Upper lobe of left lung (tissue), 6 donors: Measurements from ENCODE around the gene LIM2. TPM values are rescaled to one million over a fixed set of nuclear protein-coding genes. Genes with fewer than 3 reads are reported as not detected.

Source experiments
- ATAC-seq, 2 donors: fragments of 200-7000 bp; cut with Tn5 transposase; one replicate each; pipeline ENCODE4 v1.9.1; 2022; ENCODE audit warnings: mild to moderate bottlenecking in 2 of 2, moderate library complexity in 2 of 2; ENCODE audit not compliant: low FRiP score in 2 of 2
- DNase-seq, 2 donors: peaks; one replicate each; pipeline ENCODE4 v3.0.0-alpha.2; 2019 to 2020
- H3K27ac ChIP-seq, 4 donors: fragments of 200-600 bp; sonication (generic); one replicate each; pipeline ENCODE4 v1.5.1; 2016 to 2019
- H3K27me3 ChIP-seq, 4 donors: fragments of 200-600 bp; sonication (generic); one replicate each; pipeline ENCODE4 v1.5.1; 2017 to 2019
- H3K36me3 ChIP-seq, 4 donors: fragments of 200-600 bp; sonication (generic); one replicate each; pipeline ENCODE4 v1.5.1; 2016 to 2019
- H3K4me1 ChIP-seq, 4 donors: fragments of 200-600 bp; sonication (generic); one replicate each; pipeline ENCODE4 v1.5.1; 2018 to 2019
- H3K4me3 ChIP-seq, 4 donors: fragments of 200-600 bp; sonication (generic); one replicate each; pipeline ENCODE4 v1.5.1; 2017 to 2019; ENCODE audit warnings: mild to moderate bottlenecking in 2 of 4, moderate library complexity in 1 of 4
- H3K9me3 ChIP-seq, 4 donors: fragments of 200-600 bp; sonication (generic); one replicate each; pipeline ENCODE4 v1.5.1; 2018 to 2019
- CTCF ChIP-seq, 6 experiments: fragments of 450-650 bp in 4 of 6; fragments of 200-600 bp in 2 of 6; sonication (generic) in 2 of 6; IDR thresholded peaks; one replicate each; pipeline ENCODE4 v1.5.1; 2016 to 2019; ENCODE audit warnings: antibody characterized with exemption in 6 of 6
- EP300 ChIP-seq, 4 donors: sonication (generic); formaldehyde crosslinking; IDR thresholded peaks; one replicate each; pipeline ENCODE4 v1.5.1; 2017; ENCODE audit warnings: antibody characterized with exemption in 4 of 4, control low read depth in 2 of 4
- POLR2A ChIP-seq, 4 donors: fragments of 450-650 bp; IDR thresholded peaks; one replicate each; pipeline ENCODE4 v1.5.1; 2016 to 2017; ENCODE audit warnings: antibody characterized with exemption in 4 of 4, mild to moderate bottlenecking in 2 of 4
- POLR2AphosphoS5 ChIP-seq, 2 donors: sonication (generic); formaldehyde crosslinking; IDR thresholded peaks; one replicate each; pipeline ENCODE4 v1.5.1; 2017; ENCODE audit warnings: antibody characterized with exemption in 2 of 2
- WGBS, 2 donors: methylation state at CpG; one replicate each; pipeline ENCODE4 v1.1.5; 2017 to 2018; 5-methylcytosine and 5-hydroxymethylcytosine counted together
- total RNA-seq, 6 donors: library from RNA; depleted of rRNA in 4 of 6; stranded (reverse); fragments of >200 nt in 4 of 6; gene quantifications; one replicate each; pipeline versions ENCODE4 v1.1.0 to v1.2.1, GENCODE V29; 2016 to 2021
- donor health status: DM: no; HTN: no; CAD: no; lungs with moderate emphysema.
- donor health status: DM: no; HTN: yes; CAD: no; lungs with severe emphysema.

Gene LIM2
- total RNA-seq, 6 donors from 2014 or later = 0.29 TPM; not detected in 5

- TF ChIP-seq EP300 (IDR thresholded peaks at IDR 0.05) (no peak), CTCF (IDR thresholded peaks at IDR 0.05) (peak; percentile 83 to 90 (median 87))
- ATAC-seq = peak; percentile 76 to 85
- Histone ChIP-seq H3K36me3 (no peaks in the 10 kb centered on the region), H3K27me3 (no peaks in the 10 kb centered on the region), H3K27ac (peak overlapping the region; percentile 61 to 76 (median 64)), H3K4me3 (peak overlapping the region; percentile 56 to 77 (median 70)), H3K4me1 (peaks cover 9 to 25% (median 20%) of the 10 kb centered on the region in 4 donors), H3K9me3 (no peaks in the 10 kb centered on the region)
- DNase-seq = peak; percentile 86 to 95
- WGBS, 2 donors = 3 to 4% methylated on average over 37 to 43 of the region's 43 CpGs
These were observed 49.0 kb downstream of the LIM2 start for GRCh38 chr19:51338563-51339312.

- 83% methylated on average over 15 to 19 of the region's 19 CpGs for WGBS, 2 donors
- no peak overlapping the region for H3K27ac ChIP-seq
- no peaks in the 10 kb centered on the region for H3K36me3 ChIP-seq
- no peak for TF ChIP-seq EP300 (IDR thresholded peaks at IDR 0.05)
- TF ChIP-seq POLR2A (IDR thresholded peaks at IDR 0.05) = no peak
- TF ChIP-seq CTCF (IDR thresholded peaks at IDR 0.05) = no peak
- no peak for TF ChIP-seq POLR2AphosphoS5 (IDR thresholded peaks at IDR 0.05)
- peaks cover 9 to 25% (median 20%) of the 10 kb centered on the region in 4 donors for H3K4me1 ChIP-seq
- no peaks in the 10 kb centered on the region for H3K9me3 ChIP-seq
- ATAC-seq (no peak), DNase-seq (peak in 1 of 2 donors; percentile 51)
- no peaks in the 10 kb centered on the region for H3K27me3 ChIP-seq
- no peak overlapping the region for H3K4me3 ChIP-seq
These were observed 49.8 kb downstream of the LIM2 start for GRCh38 chr19:51337861-51338562.

GRCh38 chr19:51337141-51337860, 50.5 kb downstream of the LIM2 start:
- Histone ChIP-seq H3K27ac (no peak overlapping the region), H3K27me3 (no peaks in the 10 kb centered on the region), H3K9me3 (no peaks in the 10 kb centered on the region), H3K4me3 (no peak overlapping the region), H3K36me3 (no peaks in the 10 kb centered on the region), H3K4me1 (peaks cover 9 to 25% (median 20%) of the 10 kb centered on the region in 4 donors)
- DNase-seq = no peak
- TF ChIP-seq EP300 (IDR thresholded peaks at IDR 0.05) = no peak
- no peak for TF ChIP-seq CTCF (IDR thresholded peaks at IDR 0.05)
- TF ChIP-seq POLR2AphosphoS5 (IDR thresholded peaks at IDR 0.05) = no peak
- TF ChIP-seq POLR2A (IDR thresholded peaks at IDR 0.05) = no peak
- no peak for ATAC-seq
- WGBS, 2 donors = 87 to 95% methylated on average over 7 to 11 of the region's 13 CpGs

GRCh38 chr19:51333836-51334460, 53.8 kb downstream of the LIM2 start:
- H3K9me3 ChIP-seq = peaks cover 0 to 5% (median 1%) of the 10 kb centered on the region in 4 donors
- 90 to 91% methylated on average over 13 of the region's 13 CpGs for WGBS, 2 donors
- no peak overlapping the region for H3K27ac ChIP-seq
- no peak for ATAC-seq
- no peak for DNase-seq
- peaks cover 0 to 12% (median 6%) of the 10 kb centered on the region in 4 donors for H3K4me1 ChIP-seq
- H3K36me3 ChIP-seq = no peaks in the 10 kb centered on the region
- H3K4me3 ChIP-seq = no peak overlapping the region
- peaks cover 0 to 4% (median 0%) of the 10 kb centered on the region in 4 donors for H3K27me3 ChIP-seq
- TF ChIP-seq EP300 (IDR thresholded peaks at IDR 0.05) = no peak
- TF ChIP-seq CTCF (IDR thresholded peaks at IDR 0.05) = no peak
- no peak for TF ChIP-seq POLR2AphosphoS5 (IDR thresholded peaks at IDR 0.05)
- TF ChIP-seq POLR2A (IDR thresholded peaks at IDR 0.05) = no peak
